ENCODE measurements around the gene AP3B1. TPM values are rescaled to one million over a fixed set of nuclear protein-coding genes. Genes with fewer than 3 reads are reported as not detected.

Gene AP3B1
- total RNA-seq, 1 experiment from 2014 or later = 45.3 TPM

- intact Hi-C loops (cut with micrococcal nuclease; ENCODE audit: unreplicated experiment) = no loop called here
- Histone ChIP-seq H3K9me3 (ENCODE audit: low read depth, low read length, poor library complexity, severe bottlenecking) (no peaks in the 10 kb centered on the region), H3K36me3 (ENCODE audit: insufficient read depth, low read length, poor library complexity, severe bottlenecking) (peaks cover 16% of the 10 kb centered on the region), H3K27ac (ENCODE audit: low read depth, low read length, poor library complexity, severe bottlenecking) (no peak overlapping the region), H3K4me1 (ENCODE audit: insufficient read depth, low read length, poor library complexity, severe bottlenecking) (no peaks in the 10 kb centered on the region), H3K4me3 (ENCODE audit: low read depth, low read length, poor library complexity, severe bottlenecking) (no peak overlapping the region), H3K27me3 (replicated peaks; ENCODE audit: insufficient read depth, low read depth, low read length, poor library complexity) (no peaks in the 10 kb centered on the region)
- CTCF ChIA-PET = no interaction called here
- POLR2A ChIA-PET (ENCODE audit: low non-redundant PET) = no interaction called here
- BruUV-seq (replicated peaks) = no TSS peak
- TF ChIP-seq, protein P1, sequence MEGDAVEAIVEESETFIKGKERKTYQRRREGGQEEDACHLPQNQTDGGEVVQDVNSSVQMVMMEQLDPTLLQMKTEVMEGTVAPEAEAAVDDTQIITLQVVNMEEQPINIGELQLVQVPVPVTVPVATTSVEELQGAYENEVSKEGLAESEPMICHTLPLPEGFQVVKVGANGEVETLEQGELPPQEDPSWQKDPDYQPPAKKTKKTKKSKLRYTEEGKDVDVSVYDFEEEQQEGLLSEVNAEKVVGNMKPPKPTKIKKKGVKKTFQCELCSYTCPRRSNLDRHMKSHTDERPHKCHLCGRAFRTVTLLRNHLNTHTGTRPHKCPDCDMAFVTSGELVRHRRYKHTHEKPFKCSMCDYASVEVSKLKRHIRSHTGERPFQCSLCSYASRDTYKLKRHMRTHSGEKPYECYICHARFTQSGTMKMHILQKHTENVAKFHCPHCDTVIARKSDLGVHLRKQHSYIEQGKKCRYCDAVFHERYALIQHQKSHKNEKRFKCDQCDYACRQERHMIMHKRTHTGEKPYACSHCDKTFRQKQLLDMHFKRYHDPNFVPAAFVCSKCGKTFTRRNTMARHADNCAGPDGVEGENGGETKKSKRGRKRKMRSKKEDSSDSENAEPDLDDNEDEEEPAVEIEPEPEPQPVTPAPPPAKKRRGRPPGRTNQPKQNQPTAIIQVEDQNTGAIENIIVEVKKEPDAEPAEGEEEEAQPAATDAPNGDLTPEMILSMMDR (conservative IDR thresholded peaks at IDR 0.05; ENCODE audit: low read depth, low read length) = no peak
- TF ChIP-seq EZH2 (IDR thresholded peaks at IDR 0.05; ENCODE audit: borderline replicate concordance, low read depth, low read length, poor library complexity, severe bottlenecking) = no peak
- DNase-seq (ENCODE audit: low spot score) = no peak
Observed at GRCh38 chr5:78157001-78157400, 137.5 kb downstream of the AP3B1 start.

- no peaks in the 10 kb centered on the region for H3K27me3 ChIP-seq (replicated peaks; ENCODE audit: insufficient read depth, low read depth, low read length, poor library complexity)
- no peaks in the 10 kb centered on the region for H3K9me3 ChIP-seq (ENCODE audit: low read depth, low read length, poor library complexity, severe bottlenecking)
- CTCF ChIA-PET = no interaction called here
- POLR2A ChIA-PET (ENCODE audit: low non-redundant PET) = no interaction called here
- intact Hi-C loops (cut with micrococcal nuclease; ENCODE audit: unreplicated experiment) = no loop called here
- H3K4me3 ChIP-seq (ENCODE audit: low read depth, low read length, poor library complexity, severe bottlenecking) = no peak overlapping the region
- BruUV-seq (replicated peaks) = no TSS peak
- no peak overlapping the region for H3K27ac ChIP-seq (ENCODE audit: low read depth, low read length, poor library complexity, severe bottlenecking)
- no peak for DNase-seq (ENCODE audit: low spot score)
- no peaks in the 10 kb centered on the region for H3K4me1 ChIP-seq (ENCODE audit: insufficient read depth, low read length, poor library complexity, severe bottlenecking)
- peaks cover 16% of the 10 kb centered on the region for H3K36me3 ChIP-seq (ENCODE audit: insufficient read depth, low read length, poor library complexity, severe bottlenecking)
- TF ChIP-seq, protein P1 (conservative IDR thresholded peaks at IDR 0.05; ENCODE audit: low read depth, low read length) = no peak
- no peak for TF ChIP-seq EZH2 (IDR thresholded peaks at IDR 0.05; ENCODE audit: borderline replicate concordance, low read depth, low read length, poor library complexity, severe bottlenecking)
Observed at GRCh38 chr5:78151594-78152271, 142.8 kb downstream of the AP3B1 start.

GRCh38 chr5:78137290-78137689 is 157.2 kb downstream of the AP3B1 start:
- Histone ChIP-seq H3K9me3 (ENCODE audit: low read depth, low read length, poor library complexity, severe bottlenecking) (no peaks in the 10 kb centered on the region), H3K4me1 (ENCODE audit: insufficient read depth, low read length, poor library complexity, severe bottlenecking) (no peaks in the 10 kb centered on the region), H3K27me3 (replicated peaks; ENCODE audit: insufficient read depth, low read depth, low read length, poor library complexity) (no peaks in the 10 kb centered on the region), H3K27ac (ENCODE audit: low read depth, low read length, poor library complexity, severe bottlenecking) (no peak overlapping the region), H3K4me3 (ENCODE audit: low read depth, low read length, poor library complexity, severe bottlenecking) (no peak overlapping the region), H3K36me3 (ENCODE audit: insufficient read depth, low read length, poor library complexity, severe bottlenecking) (no peaks in the 10 kb centered on the region)
- CTCF ChIA-PET = no interaction called here
- POLR2A ChIA-PET (ENCODE audit: low non-redundant PET) = no interaction called here
- intact Hi-C loops (cut with micrococcal nuclease; ENCODE audit: unreplicated experiment) = no loop called here
- no peak for DNase-seq (ENCODE audit: low spot score)
- no peak for TF ChIP-seq EZH2 (IDR thresholded peaks at IDR 0.05; ENCODE audit: borderline replicate concordance, low read depth, low read length, poor library complexity, severe bottlenecking)
- TF ChIP-seq, protein P1 (conservative IDR thresholded peaks at IDR 0.05; ENCODE audit: low read depth, low read length) = no peak
- no TSS peak for BruUV-seq (replicated peaks)
